SK-N-SH (cell line): ENCODE results near the gene ZNF384. TPM values are rescaled to one million over a fixed set of nuclear protein-coding genes. Genes with fewer than 3 reads are reported as not detected.

Experiments
- CTCF ChIA-PET: fragments of 300-600, 350-600 bp; formaldehyde crosslinking; extraction: SDS; loops from one replicate; lab custom pipeline; 2021; lab: Yijun Ruan, JAX
- POLR2A ChIA-PET: fragments of 350-600 bp; sonication (Branson Sonifier 250); formaldehyde crosslinking; extraction: SDS; loops from one replicate; lab custom pipeline; 2020; ENCODE audit warnings: antibody characterized with exemption, inconsistent platforms; lab: Yijun Ruan, JAX
- DNase-seq: peaks from one replicate; pipeline ENCODE4 v3.0.0; 2012
- H2AFZ ChIP-seq: fragments of 200-600 bp; sonication (generic); 2 replicates; pipeline ENCODE4 v1.8.1; 2016; ENCODE audit warnings: antibody characterized with exemption, mild to moderate bottlenecking, low read depth
- H3F3A ChIP-seq: fragments of 200-600 bp; sonication (generic); replicated peaks from 2 replicates; pipeline ENCODE3; 2016; ENCODE audit warnings: antibody characterized with exemption, mild to moderate bottlenecking; ENCODE audit not compliant: insufficient read depth
- H3K27ac ChIP-seq, 2 experiments: fragments of 200-500 bp in 1 of 2; fragments of 200-600 bp in 1 of 2; sonication (Bioruptor generic) in 1 of 2; sonication (generic), shearing (Covaris generic) in 1 of 2; 2 replicates each; pipeline versions ENCODE4 v1.5.1 to v1.6.1; 2014 to 2016; ENCODE audit warnings: low read depth in 2 of 2, inconsistent platforms in 1 of 2, low read length in 1 of 2, mild to moderate bottlenecking in 1 of 2, mixed read lengths in 1 of 2
- H3K27me3 ChIP-seq: fragments of 200-600 bp; sonication (generic), shearing (Covaris generic); 2 replicates; pipeline ENCODE4 v1.6.1; 2016; ENCODE audit warnings: mixed run types; ENCODE audit not compliant: insufficient read depth
- H3K36me3 ChIP-seq, 2 experiments: fragments of 200-500 bp in 1 of 2; fragments of 200-600 bp in 1 of 2; sonication (Bioruptor generic) in 1 of 2; sonication (generic) in 1 of 2; replicated peaks in 1 of 2; 2 replicates each; pipeline versions ENCODE3 to v1.5.1; 2014 to 2016; ENCODE audit warnings: low read length in 1 of 2, mild to moderate bottlenecking in 1 of 2; ENCODE audit not compliant: insufficient read depth in 2 of 2, control insufficient read depth in 1 of 2
- H3K4me1 ChIP-seq, 2 experiments: fragments of 200-500 bp in 1 of 2; fragments of 200-600 bp in 1 of 2; sonication (Bioruptor generic) in 1 of 2; sonication (generic), shearing (Covaris generic) in 1 of 2; 2 replicates each; pipeline versions ENCODE4 v1.5.1 to v1.6.1; 2014 to 2016; ENCODE audit warnings: low read depth in 1 of 2, low read length in 1 of 2, mixed run types in 1 of 2; ENCODE audit not compliant: insufficient read depth in 2 of 2, control insufficient read depth in 1 of 2
- H3K4me2 ChIP-seq: fragments of 200-600 bp; sonication (generic), shearing (Covaris generic); 2 replicates; pipeline ENCODE4 v1.6.1; 2017; ENCODE audit warnings: mixed run types
- H3K4me3 ChIP-seq, 2 experiments: fragments of 200-500 bp in 1 of 2; fragments of 200-600 bp in 1 of 2; sonication (Bioruptor generic) in 1 of 2; sonication (generic), shearing (Covaris generic) in 1 of 2; 2 replicates each; pipeline versions ENCODE4 v1.5.1 to v1.8.1; 2014 to 2016; ENCODE audit warnings: low read depth in 2 of 2, inconsistent platforms in 1 of 2, low read length in 1 of 2, mild to moderate bottlenecking in 1 of 2, mixed read lengths in 1 of 2, moderate library complexity in 1 of 2
- H3K79me2 ChIP-seq: fragments of 200-600 bp; sonication (generic); 2 replicates; pipeline ENCODE4 v1.8.1; 2017; ENCODE audit warnings: mild to moderate bottlenecking; ENCODE audit not compliant: insufficient read depth
- H3K9ac ChIP-seq: fragments of 200-600 bp; sonication (generic); 2 replicates; pipeline ENCODE4 v1.6.1; 2017; ENCODE audit warnings: mixed run types
- H3K9me2 ChIP-seq: fragments of 200-600 bp; sonication (generic); 2 replicates; pipeline ENCODE4 v1.6.1; 2017; ENCODE audit warnings: mixed run types
- H3K9me3 ChIP-seq: fragments of 200-600 bp; sonication (generic); 2 replicates; pipeline ENCODE4 v1.6.1; 2017; ENCODE audit warnings: mixed run types, mild to moderate bottlenecking, moderate library complexity
- H4K20me1 ChIP-seq: fragments of 200-600 bp; sonication (generic); 2 replicates; pipeline ENCODE4 v1.6.1; 2017; ENCODE audit warnings: mild to moderate bottlenecking, mixed run types; ENCODE audit not compliant: insufficient read depth
- CHD2 ChIP-seq: fragments of 150-350 bp; IDR thresholded peaks from 2 replicates; pipeline ENCODE4 v1.6.1; 2018; ENCODE audit warnings: low read length; ENCODE audit not compliant: partially characterized antibody
- ELF1 ChIP-seq: IDR thresholded peaks from 2 replicates; pipeline ENCODE4 v1.4.0; 2012
- FOSL2 ChIP-seq: IDR thresholded peaks from 2 replicates; pipeline ENCODE4 v1.4.0; 2012; ENCODE audit warnings: low read depth, mild to moderate bottlenecking, moderate library complexity, borderline replicate concordance
- FOXJ3 ChIP-seq: sonication (generic); formaldehyde crosslinking; IDR thresholded peaks from 2 replicates; pipeline ENCODE4 v1.5.1; 2020; ENCODE audit warnings: mild to moderate bottlenecking, missing genetic modification reagents
- MXI1 ChIP-seq: IDR thresholded peaks from 2 replicates; pipeline ENCODE4 v1.6.1; 2012; ENCODE audit warnings: mild to moderate bottlenecking, low read depth, low read length, improper control_type of control experiment
- NFIC ChIP-seq: IDR thresholded peaks from 2 replicates; pipeline ENCODE4 v1.4.0; 2012; ENCODE audit warnings: borderline replicate concordance
- RXRA ChIP-seq: IDR thresholded peaks from 2 replicates; pipeline ENCODE4 v1.4.0; 2012; ENCODE audit warnings: low read depth, mild to moderate bottlenecking, borderline replicate concordance
- SMC3 ChIP-seq: IDR thresholded peaks from 2 replicates; pipeline ENCODE4 v1.6.1; 2012; ENCODE audit warnings: low read depth, low read length, improper control_type of control experiment
- TAF1 ChIP-seq: IDR thresholded peaks from 2 replicates; pipeline ENCODE4 v1.6.1; 2012; ENCODE audit warnings: low read depth, mild to moderate bottlenecking, low read length, moderate library complexity, borderline replicate concordance
- TEAD4 ChIP-seq: IDR thresholded peaks from 2 replicates; pipeline ENCODE4 v1.4.0; 2012; ENCODE audit warnings: mild to moderate bottlenecking, borderline replicate concordance; ENCODE audit not compliant: insufficient read depth
- YY1 ChIP-seq: IDR thresholded peaks from 2 replicates; pipeline ENCODE4 v1.4.0; 2012; ENCODE audit warnings: low read depth, mild to moderate bottlenecking
- WGBS: methylation state at CpG from one replicate; pipeline ENCODE4 v1.1.6; 2017; ENCODE audit warnings: low lambda C conversion rate; 5-methylcytosine and 5-hydroxymethylcytosine counted together
- polyA plus RNA-seq, 3 experiments: library from polyadenylated mRNA; depleted of rRNA; stranded (reverse); fragments of >200 nt; gene quantifications; 2 replicates each; pipeline ENCODE4 v1.2.3, GENCODE V29; 2012
- TF ChIP-seq, protein P1 (sequence below): fragments of 200-600 bp; sonication (generic); IDR thresholded peaks from 2 replicates; pipeline ENCODE4 v1.6.1; 2017; ENCODE audit warnings: antibody characterized with exemption, mild to moderate bottlenecking, moderate library complexity
- TF ChIP-seq, protein P2 (sequence below): IDR thresholded peaks from 2 replicates; pipeline ENCODE4 v1.4.0; 2012; ENCODE audit warnings: low read depth, borderline replicate concordance
- TF ChIP-seq, protein P3 (sequence below): IDR thresholded peaks from 2 replicates; pipeline ENCODE4; 2012
- TF ChIP-seq, protein P4 (sequence below): fragments of 150-350 bp; IDR thresholded peaks from 2 replicates; pipeline ENCODE4 v1.6.1; 2017; ENCODE audit warnings: antibody characterized with exemption, low read length, low read depth, borderline replicate concordance

ZNF384 gene
- polyA plus RNA-seq, 1 of the 3 experiments (the other 2 are of a cell fraction) = 64.9 TPM

DNA sequence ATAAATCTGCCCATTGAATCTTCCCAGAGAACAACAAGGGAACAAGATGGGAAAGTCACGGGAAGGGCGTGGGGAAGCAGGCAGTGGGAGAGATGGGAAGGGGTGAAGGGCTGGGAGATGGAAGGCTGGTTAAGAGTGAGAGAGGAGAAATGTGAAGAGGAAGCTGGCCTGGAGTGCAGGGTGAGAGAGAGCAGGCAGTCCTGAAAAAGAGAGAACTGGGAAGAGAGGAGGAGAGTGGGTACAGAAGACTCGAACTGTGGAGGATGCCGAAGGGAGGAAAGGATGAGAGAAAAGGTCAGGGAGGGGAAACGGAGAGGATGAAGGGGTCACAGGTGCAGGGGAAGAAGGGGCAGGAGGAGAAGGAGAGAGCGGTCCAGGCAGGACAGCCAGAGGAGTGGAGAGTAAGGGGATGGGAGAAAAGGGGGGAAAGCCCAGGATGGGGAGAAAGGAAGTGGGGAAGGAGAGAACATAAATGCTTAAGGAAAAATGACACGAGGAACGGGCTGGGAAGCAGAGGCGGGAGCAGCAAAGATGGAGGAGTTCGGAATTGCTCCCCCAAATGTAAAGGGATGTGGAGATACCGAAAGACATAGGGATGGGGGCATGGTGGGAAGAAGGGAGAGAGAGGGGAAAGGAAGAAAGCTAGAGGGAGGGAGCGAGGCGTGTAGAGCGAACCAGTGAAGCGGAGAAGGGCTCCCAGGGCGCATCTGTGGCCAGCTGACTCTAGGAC is 10.2 kb upstream of the ZNF384 start:
- Histone ChIP-seq H3K79me2 (peaks cover 11% of the 10 kb centered on the region), H3F3A (peaks cover 12% of the 10 kb centered on the region), H4K20me1 (no peaks in the 10 kb centered on the region), H3K4me1 (peaks cover 6 to 13% of the 10 kb centered on the region in 2 experiments; a peak in 2 of 4 replicates), H3K27me3 (no peaks in the 10 kb centered on the region), H3K36me3 (peaks cover 0 to 15% of the 10 kb centered on the region in 2 experiments), H3K4me2 (peak overlapping the region; percentile 98), H3K9me2 (no peaks in the 10 kb centered on the region), H3K9ac (peak overlapping the region; percentile 85), H2AFZ (peak overlapping the region; percentile 67; the same call in 1 of the 2 replicates), H3K4me3 (peak overlapping the region; percentile 74 to 80), H3K9me3 (no peaks in the 10 kb centered on the region), H3K27ac (peak overlapping the region; percentile 12 to 80; a peak in 3 of 4 replicates)
- POLR2A ChIA-PET = interaction anchor here (0.9 to 3.1 kb wide), 4 partner anchors 10 to 67 kb away, joined by 3 to 38 read pairs (median 13); partner anchors contain the start of genes COPS7A, PTMS and ZNF384
- no peak for DNase-seq
- CTCF ChIA-PET = interaction anchor here (0.6 to 2.7 kb wide), 8 partner anchors 10 to 170 kb away, joined by 3 to 13 read pairs (median 4); partner anchors contain the start of genes MLF2 and ZNF384
- TF ChIP-seq MXI1 (peak; percentile 46; the same call in 1 of the 2 replicates), FOXJ3 (CRISPR knock-in tag) (no peak)
- TF ChIP-seq, protein P1, sequence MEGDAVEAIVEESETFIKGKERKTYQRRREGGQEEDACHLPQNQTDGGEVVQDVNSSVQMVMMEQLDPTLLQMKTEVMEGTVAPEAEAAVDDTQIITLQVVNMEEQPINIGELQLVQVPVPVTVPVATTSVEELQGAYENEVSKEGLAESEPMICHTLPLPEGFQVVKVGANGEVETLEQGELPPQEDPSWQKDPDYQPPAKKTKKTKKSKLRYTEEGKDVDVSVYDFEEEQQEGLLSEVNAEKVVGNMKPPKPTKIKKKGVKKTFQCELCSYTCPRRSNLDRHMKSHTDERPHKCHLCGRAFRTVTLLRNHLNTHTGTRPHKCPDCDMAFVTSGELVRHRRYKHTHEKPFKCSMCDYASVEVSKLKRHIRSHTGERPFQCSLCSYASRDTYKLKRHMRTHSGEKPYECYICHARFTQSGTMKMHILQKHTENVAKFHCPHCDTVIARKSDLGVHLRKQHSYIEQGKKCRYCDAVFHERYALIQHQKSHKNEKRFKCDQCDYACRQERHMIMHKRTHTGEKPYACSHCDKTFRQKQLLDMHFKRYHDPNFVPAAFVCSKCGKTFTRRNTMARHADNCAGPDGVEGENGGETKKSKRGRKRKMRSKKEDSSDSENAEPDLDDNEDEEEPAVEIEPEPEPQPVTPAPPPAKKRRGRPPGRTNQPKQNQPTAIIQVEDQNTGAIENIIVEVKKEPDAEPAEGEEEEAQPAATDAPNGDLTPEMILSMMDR = no peak
- WGBS = 31% methylated on average over 16 of the region's 16 CpGs

DNA sequence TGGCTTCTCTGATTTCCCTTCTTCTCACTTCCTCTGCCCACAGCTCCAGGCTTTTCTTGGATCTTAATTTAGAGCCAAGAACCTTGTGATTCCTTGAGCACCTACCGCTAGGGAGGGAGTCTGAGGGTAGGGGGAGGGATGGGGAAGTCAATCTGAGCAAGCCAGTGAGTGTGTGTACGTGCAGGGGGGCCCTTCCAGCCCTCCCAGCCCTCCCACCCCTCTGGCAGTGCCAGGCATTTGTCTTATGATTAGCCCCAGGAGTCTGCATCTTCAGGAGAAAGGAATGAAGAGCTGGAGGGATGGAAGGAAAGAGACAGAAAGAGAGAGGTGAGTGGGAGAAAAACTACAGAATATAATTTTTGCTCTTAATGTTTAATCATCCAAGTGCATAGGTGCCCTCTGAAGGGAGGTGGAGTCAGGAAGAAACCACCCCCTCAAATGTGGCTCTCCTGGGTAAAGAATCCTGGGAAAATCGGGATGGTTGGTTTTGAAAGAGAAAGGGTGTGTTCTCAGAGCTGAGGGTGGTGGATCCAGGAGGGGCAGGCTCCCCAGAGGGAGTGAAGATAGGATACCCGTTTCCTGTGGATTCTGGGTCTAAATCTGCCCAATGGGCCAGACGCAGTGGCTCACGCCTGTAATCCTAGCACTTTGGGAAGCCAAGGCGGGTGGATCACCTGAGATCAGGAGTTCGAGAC is 9.3 kb upstream of the ZNF384 start:
- Histone ChIP-seq H3K9me3 (no peaks in the 10 kb centered on the region), H3K4me1 (peaks cover 6 to 13% of the 10 kb centered on the region in 2 experiments; a peak in 2 of 4 replicates), H3F3A (peaks cover 12% of the 10 kb centered on the region), H4K20me1 (no peaks in the 10 kb centered on the region), H3K4me2 (peak overlapping the region; percentile 98), H3K79me2 (peaks cover 11% of the 10 kb centered on the region), H3K4me3 (peak overlapping the region in 1 of 2 experiments; percentile 74; a peak in 2 of 4 replicates), H3K27me3 (no peaks in the 10 kb centered on the region), H3K27ac (peak overlapping the region in 1 of 2 experiments; percentile 12; a peak in 2 of 4 replicates), H2AFZ (no peak overlapping the region), H3K9me2 (no peaks in the 10 kb centered on the region), H3K9ac (no peak overlapping the region), H3K36me3 (peaks cover 0 to 15% of the 10 kb centered on the region in 2 experiments)
- DNase-seq = no peak
- ChIA-PET POLR2A (interaction anchor here (2.9 to 3.1 kb wide), 2 partner anchors 9 to 25 kb away, joined by 22 to 38 read pairs; partner anchors contain the start of genes COPS7A and ZNF384), CTCF (interaction anchor here (0.6 to 2.7 kb wide), 13 partner anchors 9 to 319 kb away, joined by 3 to 13 read pairs (median 3); partner anchors contain the start of genes MLF2 and ZNF384)
- WGBS = 79% methylated on average over 8 of the region's 8 CpGs
- TF ChIP-seq TEAD4 (no peak), RXRA (no peak), SMC3 (no peak), CHD2 (no peak), FOSL2 (no peak), NFIC (no peak), ELF1 (no peak), TAF1 (no peak), YY1 (no peak)
- TF ChIP-seq, protein P2, sequence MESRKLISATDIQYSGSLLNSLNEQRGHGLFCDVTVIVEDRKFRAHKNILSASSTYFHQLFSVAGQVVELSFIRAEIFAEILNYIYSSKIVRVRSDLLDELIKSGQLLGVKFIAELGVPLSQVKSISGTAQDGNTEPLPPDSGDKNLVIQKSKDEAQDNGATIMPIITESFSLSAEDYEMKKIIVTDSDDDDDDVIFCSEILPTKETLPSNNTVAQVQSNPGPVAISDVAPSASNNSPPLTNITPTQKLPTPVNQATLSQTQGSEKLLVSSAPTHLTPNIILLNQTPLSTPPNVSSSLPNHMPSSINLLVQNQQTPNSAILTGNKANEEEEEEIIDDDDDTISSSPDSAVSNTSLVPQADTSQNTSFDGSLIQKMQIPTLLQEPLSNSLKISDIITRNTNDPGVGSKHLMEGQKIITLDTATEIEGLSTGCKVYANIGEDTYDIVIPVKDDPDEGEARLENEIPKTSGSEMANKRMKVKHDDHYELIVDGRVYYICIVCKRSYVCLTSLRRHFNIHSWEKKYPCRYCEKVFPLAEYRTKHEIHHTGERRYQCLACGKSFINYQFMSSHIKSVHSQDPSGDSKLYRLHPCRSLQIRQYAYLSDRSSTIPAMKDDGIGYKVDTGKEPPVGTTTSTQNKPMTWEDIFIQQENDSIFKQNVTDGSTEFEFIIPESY = no peak
- TF ChIP-seq, protein P3, sequence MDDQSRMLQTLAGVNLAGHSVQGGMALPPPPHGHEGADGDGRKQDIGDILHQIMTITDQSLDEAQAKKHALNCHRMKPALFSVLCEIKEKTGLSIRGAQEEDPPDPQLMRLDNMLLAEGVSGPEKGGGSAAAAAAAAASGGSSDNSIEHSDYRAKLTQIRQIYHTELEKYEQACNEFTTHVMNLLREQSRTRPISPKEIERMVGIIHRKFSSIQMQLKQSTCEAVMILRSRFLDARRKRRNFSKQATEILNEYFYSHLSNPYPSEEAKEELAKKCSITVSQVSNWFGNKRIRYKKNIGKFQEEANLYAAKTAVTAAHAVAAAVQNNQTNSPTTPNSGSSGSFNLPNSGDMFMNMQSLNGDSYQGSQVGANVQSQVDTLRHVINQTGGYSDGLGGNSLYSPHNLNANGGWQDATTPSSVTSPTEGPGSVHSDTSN = no peak
- TF ChIP-seq, protein P4, sequence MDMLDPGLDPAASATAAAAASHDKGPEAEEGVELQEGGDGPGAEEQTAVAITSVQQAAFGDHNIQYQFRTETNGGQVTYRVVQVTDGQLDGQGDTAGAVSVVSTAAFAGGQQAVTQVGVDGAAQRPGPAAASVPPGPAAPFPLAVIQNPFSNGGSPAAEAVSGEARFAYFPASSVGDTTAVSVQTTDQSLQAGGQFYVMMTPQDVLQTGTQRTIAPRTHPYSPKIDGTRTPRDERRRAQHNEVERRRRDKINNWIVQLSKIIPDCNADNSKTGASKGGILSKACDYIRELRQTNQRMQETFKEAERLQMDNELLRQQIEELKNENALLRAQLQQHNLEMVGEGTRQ = no peak
